Dermis microvascular lymphatic vessel endothelial cell (primary cell): ENCODE data around the gene OR10Z1. TPM values are rescaled to one million over a fixed set of nuclear protein-coding genes. Genes with fewer than 3 reads are reported as not detected.

Experiments
- DNase-seq, 2 donors: peaks; one replicate each; pipeline versions ENCODE4 v3.0.0 to v3.0.0-alpha.2; 2010; ENCODE audit warnings: low read depth in 2 of 2
- total RNA-seq: library from RNA; depleted of rRNA; stranded (reverse); fragments of >200 nt; gene quantifications from 2 replicates; pipeline ENCODE4 v1.2.1, GENCODE V29; 2014

The OR10Z1 gene
- total RNA-seq: not detected in 2 replicates

- DNase-seq: no peak
Measured at GRCh38 chr1:158604968-158605367, at the start of gene OR10Z1. OR10Z1 (plus strand) TSS chr1:158605268; CDS start chr1:158606439, 1,171 bp downstream.

- DNase-seq: no peak
Measured at GRCh38 chr1:158559696-158560095, 45.4 kb upstream of the OR10Z1 start.

GRCh38 chr1:158563853-158564252 lies 41.2 kb upstream of the OR10Z1 start:
- no peak for DNase-seq

DNA sequence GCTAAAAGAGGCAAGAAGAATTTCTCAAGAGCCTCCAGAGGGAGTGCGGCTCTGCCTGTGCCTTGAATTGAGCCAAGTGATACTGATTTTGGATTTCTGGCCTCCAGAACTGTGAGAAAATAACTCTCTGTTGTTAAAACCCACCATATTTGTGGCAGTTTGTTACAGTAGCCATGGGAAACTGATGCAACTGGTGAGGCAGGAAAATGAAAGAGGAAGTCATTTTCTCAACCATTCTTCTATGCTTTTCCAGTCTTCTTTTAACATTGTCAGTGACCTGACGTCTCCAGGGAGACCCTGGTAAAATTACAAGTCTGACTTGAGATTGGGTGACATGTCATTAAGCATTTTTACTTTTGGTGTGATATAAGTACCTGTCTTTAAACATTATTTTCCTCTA lies 40.5 kb upstream of the OR10Z1 start:
- DNase-seq: no peak

- DNase-seq: no peak
Measured at GRCh38 chr1:158570480-158570879, 34.6 kb upstream of the OR10Z1 start, which contains the start of gene OR6P1. OR6P1 (minus strand) TSS chr1:158570580; CDS start chr1:158563604, 6,976 bp downstream.

- no peak for DNase-seq
Measured at GRCh38 chr1:158572226-158572625, 32.8 kb upstream of the OR10Z1 start.

- no peak for DNase-seq
Measured at GRCh38 chr1:158577561-158577960, 27.5 kb upstream of the OR10Z1 start.

- DNase-seq: no peak
Measured at GRCh38 chr1:158579733-158580132, 25.3 kb upstream of the OR10Z1 start, which contains the start of gene OR10X1. OR10X1 (minus strand) TSS chr1:158579899; CDS start chr1:158579899, 0 bp downstream.

DNA sequence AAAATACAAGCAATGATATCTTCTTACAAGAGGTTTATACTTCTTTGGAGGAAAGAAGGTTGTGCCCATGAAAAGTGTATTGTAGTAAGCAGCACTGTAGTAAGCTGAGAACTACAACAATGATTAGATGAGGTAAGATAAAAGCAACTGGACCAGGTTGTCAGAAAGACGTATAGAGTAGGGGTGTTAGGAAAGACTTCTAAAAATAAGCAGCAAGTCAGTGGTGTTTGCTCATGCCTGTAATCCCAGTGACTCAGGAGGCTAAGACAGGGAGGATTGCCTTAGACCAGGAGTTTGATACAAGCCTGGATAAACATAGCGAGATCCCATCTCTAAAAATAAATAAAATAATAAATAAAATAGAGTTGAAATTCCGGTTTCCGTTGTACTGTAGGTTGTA lies 21.1 kb upstream of the OR10Z1 start:
- DNase-seq: no peak

- DNase-seq: no peak
Measured at GRCh38 chr1:158586942-158587341, 18.1 kb upstream of the OR10Z1 start.

DNA sequence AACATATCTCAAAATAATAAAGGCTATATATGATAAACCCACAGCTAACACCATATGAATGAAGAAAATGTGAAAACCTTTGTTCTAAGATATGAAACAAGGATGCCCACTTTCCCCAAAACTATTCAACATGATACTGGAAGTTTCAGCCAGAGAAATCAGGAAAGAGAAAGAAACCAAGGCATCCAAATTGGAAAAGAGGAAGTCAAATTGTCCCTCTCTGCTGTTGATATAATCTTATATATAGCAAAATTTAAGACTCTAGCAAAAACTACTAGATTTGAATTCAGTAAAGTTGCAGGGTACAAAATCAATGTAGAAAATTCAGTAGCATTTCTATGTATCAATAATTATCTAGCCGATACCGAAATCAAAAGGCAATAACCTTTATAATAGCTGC lies 4.3 kb upstream of the OR10Z1 start:
- DNase-seq: no peak

DNA sequence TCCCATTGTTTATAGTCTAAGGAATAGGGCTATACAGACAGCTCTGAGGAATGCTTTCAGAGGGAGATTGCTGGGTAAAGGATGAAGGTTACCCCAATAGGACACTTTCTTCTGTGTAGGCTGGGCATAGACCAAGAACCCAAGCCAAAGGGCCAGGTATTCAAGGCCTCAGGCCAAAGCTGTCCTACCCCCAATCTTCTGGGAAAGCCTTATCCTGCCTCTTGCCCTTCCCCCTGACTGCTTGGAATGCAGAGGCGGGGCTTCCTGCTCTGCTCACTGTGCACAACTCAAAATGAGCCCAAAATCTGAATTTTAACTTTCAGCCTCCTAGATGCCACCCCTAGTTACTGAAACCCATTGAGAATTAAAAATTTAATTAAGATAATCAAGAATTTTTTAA lies 2.2 kb downstream of the OR10Z1 start:
- DNase-seq: no peak

- no peak for DNase-seq
Measured at GRCh38 chr1:158611916-158612315, 6.8 kb downstream of the OR10Z1 start.

GRCh38 chr1:158613764-158614163 lies 8.7 kb downstream of the OR10Z1 start:
- DNase-seq: no peak

DNA sequence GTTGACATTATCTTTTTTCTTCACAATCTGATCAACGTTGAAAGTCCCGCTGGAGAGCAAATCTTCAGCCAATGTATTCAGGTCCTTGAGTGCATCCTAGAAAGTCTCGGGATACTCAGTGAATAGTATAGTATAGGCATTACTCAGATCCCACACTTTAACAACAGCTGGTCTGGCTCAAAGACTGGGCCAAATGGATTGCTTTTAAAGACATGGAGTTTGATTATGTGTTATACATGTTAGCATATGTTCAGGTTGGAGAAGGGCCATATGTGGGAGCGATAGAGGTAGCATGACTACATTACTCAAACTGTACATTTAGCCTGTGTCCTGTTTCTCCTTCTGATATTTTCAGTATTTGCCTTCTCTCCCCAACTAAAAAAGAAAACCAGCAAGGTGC lies 33.1 kb downstream of the OR10Z1 start:
- DNase-seq: no peak

GRCh38 chr1:158638904-158639303 lies 33.8 kb downstream of the OR10Z1 start:
- no peak for DNase-seq

DNA sequence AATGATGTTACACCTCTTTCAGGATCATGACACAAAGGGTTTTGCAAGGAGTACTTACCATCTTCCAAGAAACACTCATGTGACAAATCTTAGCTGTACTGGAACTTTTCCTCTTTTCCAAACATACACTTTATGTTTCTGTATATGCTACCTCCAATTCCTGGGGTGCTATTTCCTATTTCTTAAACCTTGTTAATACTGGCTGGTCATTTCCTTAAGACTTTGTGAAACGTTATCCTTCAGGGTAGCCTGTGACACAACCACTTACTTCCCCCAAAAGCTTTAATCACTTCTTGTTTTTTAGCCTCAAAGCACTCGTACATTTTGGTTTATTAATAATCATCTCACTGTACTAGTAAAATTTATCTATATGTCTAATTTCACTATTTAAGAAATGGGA lies 39.4 kb downstream of the OR10Z1 start:
- DNase-seq: no peak

- DNase-seq: no peak
Measured at GRCh38 chr1:158646465-158646864, 41.4 kb downstream of the OR10Z1 start.

- no peak for DNase-seq
Measured at GRCh38 chr1:158649052-158649451, 44.0 kb downstream of the OR10Z1 start.

GRCh38 chr1:158652721-158653334 lies 47.8 kb downstream of the OR10Z1 start:
- no peak for DNase-seq

DNA sequence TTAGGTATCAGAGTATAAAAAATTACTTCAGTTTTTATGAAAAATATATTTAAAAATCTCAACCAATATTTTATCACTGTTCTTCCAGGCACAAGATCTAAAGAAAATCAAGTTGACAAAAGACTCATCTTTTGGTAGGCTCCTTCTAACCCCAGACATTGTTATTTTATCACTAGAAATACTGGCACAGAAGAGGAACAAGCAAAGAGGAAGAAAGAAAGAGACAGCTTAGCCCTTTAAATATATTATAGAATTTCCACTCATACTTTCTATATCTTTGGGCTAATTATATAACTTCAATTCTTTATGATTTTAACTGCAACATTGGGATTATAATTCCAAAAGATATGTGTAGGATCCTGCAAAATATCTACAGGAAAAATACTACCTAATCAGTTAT lies 49.0 kb downstream of the OR10Z1 start:
- DNase-seq: no peak

DNA sequence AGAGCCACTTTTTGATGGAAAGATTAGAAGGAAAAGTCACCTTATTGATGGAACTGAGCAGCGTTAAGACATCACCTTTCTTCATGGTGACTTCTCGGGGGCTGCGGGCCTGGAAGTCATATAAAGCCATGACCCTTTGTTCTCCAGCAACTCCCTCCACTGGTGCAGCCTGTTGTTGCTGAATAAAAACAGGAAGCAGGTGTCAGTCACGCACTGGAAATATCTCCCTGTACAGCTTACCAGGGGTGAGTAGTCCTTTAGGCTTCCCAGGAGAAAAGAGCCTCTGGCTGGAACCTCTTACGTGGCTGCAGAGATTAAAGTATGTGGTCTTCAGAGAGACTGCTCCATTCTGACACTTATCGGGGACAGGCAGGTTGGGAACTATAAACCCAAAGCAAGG lies 49.5 kb downstream of the OR10Z1 start:
- peak; percentile 57 to 81 for DNase-seq
